BLaER1 treated with 17β-estradiol and CSF1 and Interleukin-3, amounts not matched to agents 10 nM and 100 nM (cell line): ENCODE measurements around the gene KCTD8.

Experiments used
- H3K27ac ChIP-seq, 11 experiments: shearing (Covaris generic); formaldehyde crosslinking; 2 replicates each; pipeline ENCODE4 v1.8.1; 2022
- H3K27me3 ChIP-seq, 11 experiments: shearing (Covaris generic); formaldehyde crosslinking; 2 replicates each; pipeline ENCODE4 v1.8.1; 2022
- H3K36me3 ChIP-seq, 11 experiments: shearing (Covaris generic); formaldehyde crosslinking; 2 replicates each; pipeline ENCODE4 v1.8.1; 2022
- H3K4me1 ChIP-seq, 10 experiments: shearing (Covaris generic); formaldehyde crosslinking; 2 replicates each; pipeline ENCODE4 v1.8.1; 2022
- H3K4me2 ChIP-seq, 11 experiments: shearing (Covaris generic); formaldehyde crosslinking; 2 replicates each; pipeline ENCODE4 v1.8.1; 2022
- H3K4me3 ChIP-seq, 10 experiments: shearing (Covaris generic); formaldehyde crosslinking; 2 replicates each; pipeline ENCODE4 v1.8.1; 2022
- H3K9ac ChIP-seq, 11 experiments: shearing (Covaris generic); formaldehyde crosslinking; 2 replicates each; pipeline ENCODE4 v1.8.1; 2022
- H3K9me3 ChIP-seq, 11 experiments: shearing (Covaris generic); formaldehyde crosslinking; replicated peaks in 1 of 11; 2 replicates each; pipeline ENCODE4 v1.8.1; 2022
- H4K20me1 ChIP-seq, 11 experiments: shearing (Covaris generic); formaldehyde crosslinking; 2 replicates each; pipeline ENCODE4 v1.8.1; 2022
- Cebpa-rat ChIP-seq, 11 experiments: shearing (Covaris generic); IDR thresholded peaks; 2 replicates each; pipeline ENCODE4 v1.8.1; 2022

The KCTD8 gene

DNA sequence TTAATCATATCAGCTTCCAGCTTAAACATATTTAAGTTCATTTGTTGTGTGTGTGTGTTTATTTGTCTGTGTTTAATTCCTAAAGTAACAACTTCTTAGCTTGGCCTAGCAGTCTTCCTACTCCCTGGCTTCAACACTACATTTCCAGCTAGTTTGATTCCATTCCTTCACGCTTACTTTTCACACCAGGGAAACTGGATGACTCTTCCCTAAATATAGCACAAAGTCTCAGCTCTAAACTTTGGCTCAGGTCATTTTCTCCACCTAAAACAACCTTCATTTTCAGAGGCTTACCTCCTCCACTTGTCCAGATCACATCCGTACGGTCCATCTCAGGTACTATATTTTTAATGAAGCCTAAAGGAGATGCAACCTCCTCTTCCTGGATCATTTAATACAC is 94.4 kb downstream of the KCTD8 start:
- H3K36me3 ChIP-seq: no peaks in the 10 kb centered on the region
- H3K4me3 ChIP-seq: no peak overlapping the region
- no peaks in the 10 kb centered on the region for H3K9me3 ChIP-seq
- TF ChIP-seq Cebpa-rat (IDR thresholded peaks at IDR 0.05): no peak
- H3K27me3 ChIP-seq: no peaks in the 10 kb centered on the region
- H4K20me1 ChIP-seq: no peaks in the 10 kb centered on the region
- H3K4me1 ChIP-seq: no peaks in the 10 kb centered on the region
- H3K27ac ChIP-seq: no peak overlapping the region
- H3K4me2 ChIP-seq: no peak overlapping the region
- no peak overlapping the region for H3K9ac ChIP-seq

DNA sequence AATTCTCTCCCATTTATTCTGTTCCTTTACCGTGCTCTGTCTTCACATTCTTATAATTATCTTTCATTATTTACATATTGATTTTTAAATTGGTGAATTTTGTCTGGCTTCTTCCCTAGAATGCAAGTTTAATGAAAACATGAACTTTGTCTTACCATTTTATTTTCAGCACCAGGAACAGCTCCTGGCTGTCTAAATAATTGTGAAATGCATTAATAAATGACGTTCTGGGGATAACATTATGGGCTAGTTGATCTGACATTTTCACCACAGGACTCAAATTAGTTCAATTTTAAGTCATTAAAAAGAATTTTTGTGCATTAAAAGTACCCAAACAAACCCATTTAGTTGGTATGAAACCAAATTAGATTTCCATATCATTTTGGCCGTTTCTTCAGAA is 97.5 kb downstream of the KCTD8 start:
- TF ChIP-seq Cebpa-rat (IDR thresholded peaks at IDR 0.05): no peak
- no peaks in the 10 kb centered on the region for H3K36me3 ChIP-seq
- H3K27ac ChIP-seq: no peak overlapping the region
- no peaks in the 10 kb centered on the region for H4K20me1 ChIP-seq
- no peaks in the 10 kb centered on the region for H3K27me3 ChIP-seq
- H3K9ac ChIP-seq: no peak overlapping the region
- no peaks in the 10 kb centered on the region for H3K4me1 ChIP-seq
- no peaks in the 10 kb centered on the region for H3K9me3 ChIP-seq
- H3K4me2 ChIP-seq: no peak overlapping the region
- no peak overlapping the region for H3K4me3 ChIP-seq

DNA sequence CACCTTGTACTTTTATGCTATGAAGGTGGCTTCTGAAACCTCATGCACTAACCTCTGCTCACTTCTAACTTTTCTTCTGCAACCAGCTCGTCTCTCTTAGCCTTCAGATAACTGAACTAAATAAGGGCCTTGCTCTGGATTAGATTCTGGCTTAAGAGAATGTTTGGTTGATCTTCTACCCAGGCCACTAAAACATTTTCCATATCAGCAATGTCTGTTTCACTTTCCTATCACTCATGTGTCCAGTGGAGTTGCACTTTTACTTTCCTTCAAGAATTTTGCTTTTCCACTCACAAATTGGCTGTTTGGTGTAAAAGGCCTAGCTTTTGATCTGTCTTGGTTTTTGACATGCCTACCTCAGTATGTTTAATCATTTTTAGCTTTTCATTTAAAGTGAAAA is 105.8 kb downstream of the KCTD8 start:
- Histone ChIP-seq H3K4me2 (no peak overlapping the region), H3K27me3 (no peaks in the 10 kb centered on the region), H3K9me3 (no peaks in the 10 kb centered on the region), H3K36me3 (no peaks in the 10 kb centered on the region), H3K4me3 (no peak overlapping the region), H3K27ac (no peak overlapping the region), H4K20me1 (no peaks in the 10 kb centered on the region), H3K4me1 (no peaks in the 10 kb centered on the region), H3K9ac (no peak overlapping the region)
- TF ChIP-seq Cebpa-rat (IDR thresholded peaks at IDR 0.05): no peak

DNA sequence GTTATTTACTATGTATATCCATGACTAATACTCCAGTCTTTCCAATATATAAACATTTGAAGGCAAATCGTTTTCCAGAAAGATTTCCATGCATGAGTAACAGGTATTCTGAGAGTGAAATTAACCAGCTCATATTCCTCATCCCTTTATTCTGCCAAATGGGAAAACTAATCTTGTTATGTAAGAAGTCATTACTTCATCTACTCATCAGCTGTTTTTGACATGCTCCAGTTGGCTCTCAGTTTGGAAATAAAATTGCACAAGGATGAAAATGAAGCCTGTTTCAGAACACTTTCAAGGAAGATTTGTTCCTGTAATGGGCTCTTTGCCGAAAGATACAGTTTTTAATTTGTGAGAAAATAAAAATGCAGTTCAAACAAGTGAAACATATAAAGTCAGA is 121.9 kb downstream of the KCTD8 start:
- Histone ChIP-seq H3K36me3 (no peaks in the 10 kb centered on the region), H3K27me3 (no peaks in the 10 kb centered on the region), H3K4me1 (no peaks in the 10 kb centered on the region), H3K4me3 (no peak overlapping the region), H3K9ac (no peak overlapping the region), H3K9me3 (no peaks in the 10 kb centered on the region), H3K27ac (no peak overlapping the region), H3K4me2 (no peak overlapping the region), H4K20me1 (no peaks in the 10 kb centered on the region)
- TF ChIP-seq Cebpa-rat (IDR thresholded peaks at IDR 0.05): no peak

DNA sequence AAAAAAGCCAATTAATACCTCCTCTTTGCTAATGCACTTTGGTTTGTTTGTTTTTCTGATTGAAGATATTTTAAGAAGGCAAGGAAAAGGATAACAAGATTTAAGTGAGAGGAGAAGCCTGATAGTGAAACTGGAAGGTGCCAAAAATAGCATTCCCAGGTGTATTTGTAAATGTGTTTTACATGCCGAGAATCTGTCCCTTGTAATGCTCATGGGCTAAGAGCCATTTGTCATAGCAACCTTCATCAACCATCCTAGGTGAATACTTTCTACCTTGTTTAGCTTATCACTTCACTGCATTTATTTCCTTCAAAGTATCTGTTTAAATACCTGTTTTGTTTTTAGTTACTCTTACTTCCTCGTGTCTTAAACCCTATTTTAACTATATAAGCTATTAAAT is 127.8 kb downstream of the KCTD8 start:
- no peak overlapping the region for H3K4me3 ChIP-seq
- no peaks in the 10 kb centered on the region for H4K20me1 ChIP-seq
- no peaks in the 10 kb centered on the region for H3K4me1 ChIP-seq
- no peaks in the 10 kb centered on the region for H3K9me3 ChIP-seq
- no peak overlapping the region for H3K9ac ChIP-seq
- H3K4me2 ChIP-seq: no peak overlapping the region
- no peaks in the 10 kb centered on the region for H3K36me3 ChIP-seq
- H3K27ac ChIP-seq: no peak overlapping the region
- H3K27me3 ChIP-seq: no peaks in the 10 kb centered on the region
- TF ChIP-seq Cebpa-rat (IDR thresholded peaks at IDR 0.05): no peak

DNA sequence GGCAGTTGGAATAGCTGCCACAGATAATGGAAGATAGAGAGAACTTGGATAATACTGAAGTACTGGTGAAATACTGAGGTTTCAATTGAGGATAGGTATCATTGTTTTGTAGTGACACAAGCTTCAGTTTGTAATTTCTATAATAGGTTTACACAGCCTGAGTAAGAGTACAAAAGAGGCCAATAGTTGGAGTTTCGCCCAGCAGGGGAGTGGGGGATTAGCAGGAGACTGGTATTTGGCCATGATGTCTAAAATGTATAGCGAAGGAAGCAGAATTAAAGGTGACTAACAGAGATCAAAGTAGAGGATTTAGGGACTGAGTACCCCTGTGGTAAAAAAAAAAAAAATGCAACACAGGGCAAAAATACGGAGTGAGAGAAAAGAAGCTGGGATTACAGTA is 129.5 kb downstream of the KCTD8 start:
- Histone ChIP-seq H3K9me3 (no peaks in the 10 kb centered on the region), H3K27me3 (no peaks in the 10 kb centered on the region), H4K20me1 (no peaks in the 10 kb centered on the region), H3K9ac (no peak overlapping the region), H3K4me3 (no peak overlapping the region), H3K4me2 (no peak overlapping the region), H3K36me3 (no peaks in the 10 kb centered on the region), H3K27ac (no peak overlapping the region), H3K4me1 (no peaks in the 10 kb centered on the region)
- TF ChIP-seq Cebpa-rat (IDR thresholded peaks at IDR 0.05): no peak

DNA sequence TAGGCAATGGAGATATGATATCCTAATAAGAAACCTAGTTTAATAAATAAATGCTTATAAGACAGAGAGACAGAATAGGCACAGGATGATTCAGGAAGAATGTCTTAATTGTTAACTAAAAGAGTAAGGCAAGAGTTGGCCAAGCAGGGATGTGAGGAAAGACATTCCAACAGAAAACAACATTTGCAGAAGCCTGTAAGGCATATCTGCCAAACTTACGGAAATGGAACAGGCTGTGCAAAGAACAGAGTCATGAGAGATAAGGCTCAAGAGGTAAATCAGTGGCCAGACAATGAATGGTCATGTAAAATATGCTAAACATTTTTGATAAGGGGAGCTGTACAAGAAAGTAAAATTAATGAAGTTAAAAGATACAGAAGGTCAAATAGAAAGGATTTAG is 134.9 kb downstream of the KCTD8 start:
- H3K36me3 ChIP-seq: no peaks in the 10 kb centered on the region
- H3K27me3 ChIP-seq: no peaks in the 10 kb centered on the region
- TF ChIP-seq Cebpa-rat (IDR thresholded peaks at IDR 0.05): no peak
- H3K4me3 ChIP-seq: no peak overlapping the region
- no peaks in the 10 kb centered on the region for H3K4me1 ChIP-seq
- no peak overlapping the region for H3K9ac ChIP-seq
- H3K9me3 ChIP-seq: no peaks in the 10 kb centered on the region
- no peak overlapping the region for H3K27ac ChIP-seq
- H3K4me2 ChIP-seq: no peak overlapping the region
- no peaks in the 10 kb centered on the region for H4K20me1 ChIP-seq

DNA sequence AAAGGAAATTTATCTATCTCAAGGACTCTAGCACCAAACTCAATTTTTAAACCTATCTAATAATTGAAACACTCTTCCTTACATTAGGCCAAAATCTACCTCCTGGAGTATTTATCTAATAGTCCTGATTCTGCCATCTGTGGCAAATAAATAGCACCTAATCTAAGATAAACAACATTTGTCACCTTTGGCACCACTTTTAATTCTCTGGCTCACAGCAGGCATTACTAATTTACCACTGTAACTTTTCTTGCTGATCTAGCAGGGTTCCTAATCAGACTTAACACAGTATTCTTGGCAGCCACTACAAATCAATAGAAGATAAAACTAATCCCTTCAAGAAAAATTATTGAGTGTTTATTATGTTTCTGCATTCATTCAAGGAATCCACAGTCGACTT is 161.1 kb downstream of the KCTD8 start:
- Histone ChIP-seq H3K4me3 (no peak overlapping the region), H4K20me1 (no peaks in the 10 kb centered on the region), H3K9me3 (no peaks in the 10 kb centered on the region), H3K4me2 (no peak overlapping the region), H3K27me3 (no peaks in the 10 kb centered on the region), H3K36me3 (no peaks in the 10 kb centered on the region), H3K9ac (no peak overlapping the region), H3K4me1 (no peaks in the 10 kb centered on the region), H3K27ac (no peak overlapping the region)
- TF ChIP-seq Cebpa-rat (IDR thresholded peaks at IDR 0.05): no peak

DNA sequence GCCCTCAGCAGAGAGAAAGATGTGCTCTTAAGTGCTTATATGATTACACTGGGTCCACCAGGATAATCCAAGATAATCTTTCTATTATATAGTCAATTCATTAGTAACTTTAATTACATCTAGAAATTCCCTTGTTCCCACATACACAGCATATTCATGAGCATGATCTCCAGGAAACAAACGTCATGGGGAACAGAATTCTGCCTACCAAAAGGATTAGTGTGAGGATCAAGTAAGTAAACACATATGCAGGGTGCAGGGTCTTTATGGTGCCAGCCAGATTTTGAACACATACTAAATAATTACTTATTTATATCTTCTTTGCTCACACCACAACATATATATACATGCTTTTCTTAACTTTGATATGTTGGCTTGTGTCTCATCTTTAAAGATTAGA is 169.1 kb downstream of the KCTD8 start:
- Histone ChIP-seq H3K4me3 (no peak overlapping the region), H4K20me1 (no peaks in the 10 kb centered on the region), H3K4me1 (no peaks in the 10 kb centered on the region), H3K9me3 (no peaks in the 10 kb centered on the region), H3K4me2 (no peak overlapping the region), H3K27me3 (no peaks in the 10 kb centered on the region), H3K9ac (no peak overlapping the region), H3K36me3 (no peaks in the 10 kb centered on the region), H3K27ac (no peak overlapping the region)
- TF ChIP-seq Cebpa-rat (IDR thresholded peaks at IDR 0.05): no peak

DNA sequence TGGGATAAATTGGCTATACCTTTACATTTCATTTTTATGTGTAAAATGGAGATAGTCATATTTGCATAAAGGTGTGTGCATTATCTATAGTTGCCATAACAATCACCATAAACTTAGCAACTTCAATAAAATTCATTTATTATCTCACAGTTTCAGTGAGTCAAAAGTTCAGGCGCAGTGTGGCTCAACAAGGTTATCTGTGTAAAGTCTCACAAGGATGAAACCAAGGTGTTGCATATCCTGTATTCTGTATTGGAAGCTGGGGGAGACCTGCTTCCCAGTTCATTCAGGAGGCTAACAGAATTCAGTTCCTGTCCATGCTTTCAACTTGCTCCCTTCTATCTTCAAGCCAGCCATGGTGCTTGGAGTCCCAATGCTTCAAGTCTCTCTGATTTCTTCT is 169.5 kb downstream of the KCTD8 start:
- no peak for TF ChIP-seq Cebpa-rat (IDR thresholded peaks at IDR 0.05)
- Histone ChIP-seq H3K4me3 (no peak overlapping the region), H4K20me1 (no peaks in the 10 kb centered on the region), H3K27ac (no peak overlapping the region), H3K27me3 (no peaks in the 10 kb centered on the region), H3K9ac (no peak overlapping the region), H3K4me2 (no peak overlapping the region), H3K36me3 (no peaks in the 10 kb centered on the region), H3K4me1 (no peaks in the 10 kb centered on the region), H3K9me3 (no peaks in the 10 kb centered on the region)

DNA sequence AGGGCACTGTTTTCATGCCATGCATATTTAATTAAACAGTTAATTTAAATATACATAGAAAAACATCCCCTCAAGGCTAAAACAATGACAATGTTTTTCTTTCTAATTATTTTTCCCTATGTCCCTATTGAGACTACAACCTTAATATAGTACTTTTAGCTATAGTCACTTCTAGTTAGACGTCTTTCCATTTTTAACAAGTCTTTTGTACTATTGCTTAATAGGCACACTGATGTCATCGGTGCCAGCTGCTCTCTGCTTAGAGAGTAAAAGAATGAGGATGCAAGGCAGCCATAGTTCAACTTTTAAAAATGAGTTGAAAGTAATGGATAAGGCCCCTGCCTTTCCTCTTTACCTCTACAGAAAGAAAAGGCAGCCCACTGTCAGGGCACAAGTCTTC is 191.1 kb downstream of the KCTD8 start:
- Histone ChIP-seq H3K27me3 (no peaks in the 10 kb centered on the region), H3K4me3 (no peak overlapping the region), H3K27ac (no peak overlapping the region), H4K20me1 (no peaks in the 10 kb centered on the region), H3K4me2 (no peak overlapping the region), H3K9me3 (no peaks in the 10 kb centered on the region), H3K9ac (no peak overlapping the region), H3K36me3 (no peaks in the 10 kb centered on the region), H3K4me1 (no peaks in the 10 kb centered on the region)
- TF ChIP-seq Cebpa-rat (IDR thresholded peaks at IDR 0.05): no peak
